GM12891 (cell line): ENCODE results near the gene SSC4D.

Source experiments
- PAX5 ChIP-seq: IDR thresholded peaks from 2 replicates; pipeline ENCODE4 v1.6.1; 2011; ENCODE audit warnings: low read length, moderate library complexity, mild to moderate bottlenecking; ENCODE audit not compliant: insufficient read depth, severe bottlenecking
- POLR2A ChIP-seq: IDR thresholded peaks from 2 replicates; pipeline ENCODE4 v1.6.1; 2011; ENCODE audit warnings: low read depth, low read length, control low read depth
- TAF1 ChIP-seq: IDR thresholded peaks from 2 replicates; pipeline ENCODE4 v1.6.1; 2011; ENCODE audit warnings: low read depth, low read length, control low read depth

GRCh38 chr7:76343931-76344321 lies 65.6 kb downstream of the SSC4D start:
- TF ChIP-seq TAF1 (no peak), POLR2A (no peak; the same call in 1 of the 2 replicates), PAX5 (no peak)
